Measurements from ENCODE around the gene FILIP1L. TPM values are rescaled to one million over a fixed set of nuclear protein-coding genes. Genes with fewer than 3 reads are reported as not detected.

The FILIP1L gene
- total and polyA plus RNA-seq, 2 of the 13 experiments (the other 11 are each of a cell fraction or from before 2014, with no cell fraction given) = 8.1 to 187 TPM

DNA sequence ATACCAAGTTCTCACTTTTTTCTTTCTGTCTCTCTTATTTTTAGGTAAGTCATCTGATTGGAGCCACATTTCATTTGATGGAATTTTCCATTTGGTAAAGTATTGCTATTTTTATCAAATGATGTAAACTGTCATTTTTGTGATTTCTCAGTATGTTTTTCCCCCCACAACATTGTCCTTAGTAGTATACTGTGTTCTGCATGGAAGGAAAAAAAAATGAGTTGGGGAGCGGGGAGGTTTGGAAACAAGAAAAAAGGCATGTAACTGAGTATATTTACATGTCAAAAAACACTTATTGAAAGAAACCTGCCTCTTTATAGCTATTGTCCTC, 104.2 kb downstream of the FILIP1L start:
- intact Hi-C loops (cut with micrococcal nuclease; ENCODE audit: unreplicated experiment) = no loop called here
- Histone ChIP-seq H3K9ac (ENCODE audit: insufficient read depth, low read depth, low read length) (no peak overlapping the region), H3K79me2 (ENCODE audit: insufficient read depth, low read length) (no peaks in the 10 kb centered on the region), H4K20me1 (ENCODE audit: insufficient read depth, low read length) (no peaks in the 10 kb centered on the region), H2AFZ (ENCODE audit: low read length) (no peak overlapping the region), H3K4me1 (ENCODE audit: insufficient read depth, low read length) (peaks cover 18% of the 10 kb centered on the region), H3K9me3 (ENCODE audit: low read length) (0 out of 2 replicates have a peak, but pooled peaks cover 2% of the 10 kb centered on the region), H3K36me3 (replicated peaks in 1 of 2; ENCODE audit: control insufficient read depth in 1 of 2, insufficient read depth in 2 of 2, low read length in 2 of 2) (no peaks in the 10 kb centered on the region), H3K4me2 (ENCODE audit: low read depth, low read length) (no peak overlapping the region), H3K27ac (ENCODE audit: extremely low read length, insufficient read depth, low read length) (no peak overlapping the region), H3K4me3 (replicated peaks in 1 of 3; ENCODE audit: insufficient read depth in 1 of 3, low read depth in 2 of 3, low read length in 3 of 3) (no peak overlapping the region), H3K27me3 (ENCODE audit: control insufficient read depth in 1 of 2, insufficient read depth in 2 of 2, low read length in 2 of 2) (no peaks in the 10 kb centered on the region)
- FAIRE-seq = no peak
- TF ChIP-seq ZNF563 (CRISPR knock-in tag; IDR thresholded peaks at IDR 0.05) = no peak
- TF ChIP-seq ZNF121 (CRISPR knock-in tag; IDR thresholded peaks at IDR 0.05) = no peak
- no peak for TF ChIP-seq FOXP4 (CRISPR knock-in tag; IDR thresholded peaks at IDR 0.05)
- no peak for TF ChIP-seq ZNF432 (CRISPR knock-in tag; IDR thresholded peaks at IDR 0.05; ENCODE audit: borderline replicate concordance)
- no peak for TF ChIP-seq FLYWCH1 (CRISPR knock-in tag; IDR thresholded peaks at IDR 0.05)
- TF ChIP-seq ZNF703 (CRISPR knock-in tag; IDR thresholded peaks at IDR 0.05; ENCODE audit: borderline replicate concordance) = no peak
- TF ChIP-seq RFXANK (CRISPR knock-in tag; IDR thresholded peaks at IDR 0.05) = no peak
- TF ChIP-seq ZNF30 (CRISPR knock-in tag; IDR thresholded peaks at IDR 0.05) = no peak
- TF ChIP-seq, protein P1, sequence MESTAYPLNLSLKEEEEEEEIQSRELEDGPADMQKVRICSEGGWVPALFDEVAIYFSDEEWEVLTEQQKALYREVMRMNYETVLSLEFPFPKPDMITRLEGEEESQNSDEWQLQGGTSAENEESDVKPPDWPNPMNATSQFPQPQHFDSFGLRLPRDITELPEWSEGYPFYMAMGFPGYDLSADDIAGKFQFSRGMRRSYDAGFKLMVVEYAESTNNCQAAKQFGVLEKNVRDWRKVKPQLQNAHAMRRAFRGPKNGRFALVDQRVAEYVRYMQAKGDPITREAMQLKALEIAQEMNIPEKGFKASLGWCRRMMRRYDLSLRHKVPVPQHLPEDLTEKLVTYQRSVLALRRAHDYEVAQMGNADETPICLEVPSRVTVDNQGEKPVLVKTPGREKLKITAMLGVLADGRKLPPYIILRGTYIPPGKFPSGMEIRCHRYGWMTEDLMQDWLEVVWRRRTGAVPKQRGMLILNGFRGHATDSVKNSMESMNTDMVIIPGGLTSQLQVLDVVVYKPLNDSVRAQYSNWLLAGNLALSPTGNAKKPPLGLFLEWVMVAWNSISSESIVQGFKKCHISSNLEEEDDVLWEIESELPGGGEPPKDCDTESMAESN (CRISPR knock-in tag; conservative IDR thresholded peaks at IDR 0.05) = no peak
- TF ChIP-seq TEAD3 (CRISPR knock-in tag; optimal IDR thresholded peaks at IDR 0.05; ENCODE audit: borderline replicate concordance) = no peak
- no peak for TF ChIP-seq KDM2A (CRISPR knock-in tag; IDR thresholded peaks at IDR 0.05; ENCODE audit: borderline replicate concordance, low read depth)
- TF ChIP-seq ELF1 (CRISPR knock-in tag; IDR thresholded peaks at IDR 0.05) = no peak
- no peak for TF ChIP-seq IRF9 (CRISPR knock-in tag; IDR thresholded peaks at IDR 0.05; ENCODE audit: borderline replicate concordance)
- TF ChIP-seq, protein P2, sequence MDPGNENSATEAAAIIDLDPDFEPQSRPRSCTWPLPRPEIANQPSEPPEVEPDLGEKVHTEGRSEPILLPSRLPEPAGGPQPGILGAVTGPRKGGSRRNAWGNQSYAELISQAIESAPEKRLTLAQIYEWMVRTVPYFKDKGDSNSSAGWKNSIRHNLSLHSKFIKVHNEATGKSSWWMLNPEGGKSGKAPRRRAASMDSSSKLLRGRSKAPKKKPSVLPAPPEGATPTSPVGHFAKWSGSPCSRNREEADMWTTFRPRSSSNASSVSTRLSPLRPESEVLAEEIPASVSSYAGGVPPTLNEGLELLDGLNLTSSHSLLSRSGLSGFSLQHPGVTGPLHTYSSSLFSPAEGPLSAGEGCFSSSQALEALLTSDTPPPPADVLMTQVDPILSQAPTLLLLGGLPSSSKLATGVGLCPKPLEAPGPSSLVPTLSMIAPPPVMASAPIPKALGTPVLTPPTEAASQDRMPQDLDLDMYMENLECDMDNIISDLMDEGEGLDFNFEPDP (CRISPR knock-in tag; conservative IDR thresholded peaks at IDR 0.05) = no peak
- no peak for DNase-seq (ENCODE audit: low spot score)
- in situ Hi-C loops (cut with HindIII; ENCODE audit: extremely low pct_ligation_motif_present, low pct_unique_long_range_greater_than_20kb) = no loop called here
- CTCF ChIA-PET (ENCODE audit: low intra/inter-chr PET ratio, low total read pairs) = no interaction called here
- no peak for ATAC-seq
- no TSS peak for BruUV-seq (replicated peaks)
- 98% methylated on average over 1 of the region's 1 CpG for WGBS (ENCODE audit: low lambda C conversion rate)
- POLR2A ChIA-PET = no interaction called here

Measured in HepG2 (cell line).